ENCODE measurements around the gene OGFR.

OGFR gene

GRCh38 chr20:62792940-62793756 lies 11.5 kb upstream of the OGFR start:
- no peak overlapping the region for H3K4me3 ChIP-seq (ENCODE audit: control insufficient read depth, low read depth, low read length)
- TF ChIP-seq CTCF (IDR thresholded peaks at IDR 0.05; ENCODE audit: control insufficient read depth, insufficient read depth, low read depth, low read length, missing control alignments) = no peak
- no peak for DNase-seq (ENCODE audit: low read depth)

GRCh38 chr20:62793757-62794006 lies 11.0 kb upstream of the OGFR start:
- no peak for DNase-seq (ENCODE audit: low read depth)
- peak overlapping the region; percentile 38 for H3K4me3 ChIP-seq (ENCODE audit: control insufficient read depth, low read depth, low read length)
- TF ChIP-seq CTCF (IDR thresholded peaks at IDR 0.05; ENCODE audit: control insufficient read depth, insufficient read depth, low read depth, low read length, missing control alignments) = no peak

- H3K4me3 ChIP-seq (ENCODE audit: control insufficient read depth, low read depth, low read length) = peak overlapping the region; percentile 66
- TF ChIP-seq CTCF (IDR thresholded peaks at IDR 0.05; ENCODE audit: control insufficient read depth, insufficient read depth, low read depth, low read length, missing control alignments) = no peak
- DNase-seq (ENCODE audit: low read depth) = peak; percentile 79
These were observed 10.5 kb upstream of the OGFR start for GRCh38 chr20:62794007-62794724.

- TF ChIP-seq CTCF (IDR thresholded peaks at IDR 0.05; ENCODE audit: control insufficient read depth, insufficient read depth, low read depth, low read length, missing control alignments) = no peak
- DNase-seq (ENCODE audit: low read depth) = no peak
- H3K4me3 ChIP-seq (ENCODE audit: control insufficient read depth, low read depth, low read length) = peak overlapping the region; percentile 66
These were observed 9.4 kb upstream of the OGFR start for GRCh38 chr20:62795023-62795761.

- no peak for DNase-seq (ENCODE audit: low read depth)
- H3K4me3 ChIP-seq (ENCODE audit: control insufficient read depth, low read depth, low read length) = peak overlapping the region; percentile 57
- TF ChIP-seq CTCF (IDR thresholded peaks at IDR 0.05; ENCODE audit: control insufficient read depth, insufficient read depth, low read depth, low read length, missing control alignments) = no peak
These were observed 7.7 kb upstream of the OGFR start for GRCh38 chr20:62796699-62797491.

Measured in AG09309 (cell line).